ENCODE results near the gene PRR29.
"Not testable (repeated sequence)": the region's sequence is repeated elsewhere in the genome, so short reads cannot be mapped to it uniquely, and the experiment has no call there.

PRR29 gene

GRCh38 chr17:63997341-63998048, 656 bp upstream of the PRR29 start:
- DNase-seq: no peak

GRCh38 chr17:63998721-63999679, 849 bp downstream of the PRR29 start:
- DNase-seq: peak in 3 of 6 experiments; percentile 6 to 16 (median 12)

GRCh38 chr17:63999680-64000531, 1.8 kb downstream of the PRR29 start:
- peak in 1 of 6 experiments; percentile 6 for DNase-seq

GRCh38 chr17:64001091-64001579, 3.0 kb downstream of the PRR29 start:
- no peak for DNase-seq

- no peak for DNase-seq
Measured at GRCh38 chr17:64001763-64002529, 3.8 kb downstream of the PRR29 start.

DNA sequence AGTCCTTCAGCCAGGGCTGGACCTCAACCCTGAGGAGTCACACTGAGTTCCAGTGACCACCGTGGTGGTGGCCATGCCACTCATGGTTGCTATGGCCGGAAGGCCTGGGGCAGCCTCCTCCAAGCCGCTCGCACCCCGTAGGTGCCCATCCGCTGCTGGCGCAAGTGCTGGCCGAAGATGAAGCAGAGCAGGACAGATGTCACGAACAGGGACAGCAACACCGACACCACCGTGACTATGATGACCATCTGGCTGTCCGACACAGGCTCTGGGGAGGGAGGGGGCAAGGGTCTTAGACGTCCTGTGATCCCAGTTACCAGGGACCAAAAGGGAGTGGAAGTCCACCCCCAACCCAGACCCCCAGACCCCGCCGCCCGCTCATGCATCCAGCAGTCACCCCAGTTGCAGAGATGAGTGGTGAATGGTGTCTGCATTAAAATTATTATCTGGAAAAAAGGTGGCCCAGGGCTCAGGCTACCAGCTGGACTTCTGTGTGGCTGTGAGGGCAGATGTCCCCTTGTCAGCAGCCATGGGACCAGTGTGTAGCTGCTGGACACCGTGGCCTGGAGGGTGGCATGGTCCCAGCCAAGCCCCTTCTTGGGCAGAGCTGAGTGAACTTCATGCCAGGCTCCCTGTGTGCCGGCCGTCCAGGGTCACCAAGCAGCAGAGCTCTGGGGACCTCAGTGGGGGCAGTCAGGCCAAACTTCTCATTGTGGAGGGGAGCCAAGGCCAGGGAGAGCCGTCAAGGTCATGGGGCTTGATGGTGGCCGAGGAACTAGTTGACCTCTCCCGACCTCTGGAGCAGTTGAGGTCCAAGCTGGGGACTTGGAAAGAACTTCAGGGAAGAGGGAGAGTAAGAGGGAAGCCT, 4.7 kb downstream of the PRR29 start:
- no peak for DNase-seq

- DNase-seq: no peak
Measured at GRCh38 chr17:64003526-64004121, 5.5 kb downstream of the PRR29 start.

- no peak for DNase-seq
Measured at GRCh38 chr17:64004218-64004770, 6.1 kb downstream of the PRR29 start.

DNA sequence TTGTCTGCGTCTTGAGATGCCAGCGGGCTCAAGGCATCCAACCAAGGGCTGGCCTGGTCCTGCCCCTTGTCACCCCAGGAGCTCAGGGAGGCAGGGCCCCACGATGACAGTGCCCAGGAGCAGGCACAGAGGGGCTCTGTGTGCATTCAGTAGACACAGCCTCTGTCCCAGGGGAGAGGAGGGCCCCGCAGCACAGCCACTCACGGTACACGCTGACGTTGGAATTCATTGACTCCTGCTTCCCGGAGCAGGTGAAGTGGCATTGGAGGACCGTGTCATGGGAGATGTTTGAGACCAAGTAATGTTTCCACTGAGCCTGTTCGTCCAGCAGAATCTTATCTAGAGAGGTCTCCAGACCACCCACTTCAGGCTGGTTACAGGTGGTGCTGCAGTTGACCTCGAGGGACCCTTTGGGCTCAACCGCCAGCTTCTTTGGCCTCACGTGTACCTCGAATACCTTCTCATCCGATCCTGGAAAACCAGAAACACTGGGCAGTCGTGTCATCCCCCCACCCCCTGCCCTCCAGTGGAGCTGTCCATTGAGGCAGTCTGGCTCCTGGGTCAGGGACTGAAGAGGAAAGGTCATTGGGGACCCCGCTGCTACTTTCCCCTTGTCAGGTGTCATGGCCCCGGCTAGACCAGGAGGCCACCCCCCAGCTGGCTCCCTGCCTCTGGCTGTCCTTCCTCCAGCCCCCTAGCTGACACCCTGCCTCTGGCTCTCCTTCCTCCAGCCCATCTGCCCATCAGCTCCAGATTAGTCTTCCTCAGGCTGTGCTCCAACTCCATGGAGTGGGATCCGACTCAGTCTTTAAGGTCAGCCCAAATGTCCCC, 7.0 kb downstream of the PRR29 start:
- no peak for DNase-seq

DNA sequence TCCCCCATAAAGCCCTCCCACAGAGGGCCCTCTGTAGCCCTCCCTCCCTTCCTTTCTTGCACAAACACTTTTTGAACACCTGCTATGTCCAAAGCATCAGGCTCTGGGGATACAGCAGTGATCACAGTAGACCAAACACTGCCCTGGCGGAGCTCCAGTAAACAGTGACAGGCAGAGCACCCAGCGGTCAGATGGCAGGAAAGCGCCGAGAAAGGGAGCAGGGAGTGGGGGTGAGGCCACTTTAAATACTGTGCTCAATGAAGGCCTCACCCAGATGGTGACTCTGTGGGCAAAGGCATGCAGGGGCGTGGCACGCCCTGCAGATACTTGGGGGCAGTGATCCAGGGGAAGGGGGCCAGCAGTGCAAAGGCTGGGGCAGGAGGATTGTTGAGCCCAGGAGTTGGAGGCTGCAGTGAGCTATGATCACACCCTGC, 7.6 kb downstream of the PRR29 start:
- no peak for DNase-seq

GRCh38 chr17:64006361-64007088, 8.4 kb downstream of the PRR29 start:
- DNase-seq: no peak

- not testable (repeated sequence) for DNase-seq
Measured at GRCh38 chr17:64007089-64007837, 9.1 kb downstream of the PRR29 start.

GRCh38 chr17:64007838-64008282, 9.7 kb downstream of the PRR29 start:
- no peak for DNase-seq

DNA sequence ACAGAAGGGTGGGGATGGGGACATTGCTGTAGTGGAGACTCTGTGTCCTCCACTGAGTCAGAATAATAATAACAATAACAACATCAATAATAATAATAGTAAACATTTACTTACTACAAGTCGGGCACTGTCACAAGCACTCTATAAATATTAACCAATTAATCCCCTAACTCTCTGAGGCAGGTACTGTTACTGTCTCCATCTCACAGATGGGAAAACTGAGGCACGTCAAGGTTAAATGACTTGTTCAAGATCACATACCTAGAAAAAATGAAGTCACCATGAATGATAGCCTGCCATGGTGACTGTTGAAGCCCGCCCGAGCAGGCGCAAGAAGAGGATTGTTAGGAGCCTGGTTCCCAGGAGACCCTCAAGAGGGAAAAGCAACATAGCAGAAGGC, 10.2 kb downstream of the PRR29 start:
- DNase-seq: no peak

GRCh38 chr17:64008830-64009229, 10.7 kb downstream of the PRR29 start:
- no peak for DNase-seq

DNA sequence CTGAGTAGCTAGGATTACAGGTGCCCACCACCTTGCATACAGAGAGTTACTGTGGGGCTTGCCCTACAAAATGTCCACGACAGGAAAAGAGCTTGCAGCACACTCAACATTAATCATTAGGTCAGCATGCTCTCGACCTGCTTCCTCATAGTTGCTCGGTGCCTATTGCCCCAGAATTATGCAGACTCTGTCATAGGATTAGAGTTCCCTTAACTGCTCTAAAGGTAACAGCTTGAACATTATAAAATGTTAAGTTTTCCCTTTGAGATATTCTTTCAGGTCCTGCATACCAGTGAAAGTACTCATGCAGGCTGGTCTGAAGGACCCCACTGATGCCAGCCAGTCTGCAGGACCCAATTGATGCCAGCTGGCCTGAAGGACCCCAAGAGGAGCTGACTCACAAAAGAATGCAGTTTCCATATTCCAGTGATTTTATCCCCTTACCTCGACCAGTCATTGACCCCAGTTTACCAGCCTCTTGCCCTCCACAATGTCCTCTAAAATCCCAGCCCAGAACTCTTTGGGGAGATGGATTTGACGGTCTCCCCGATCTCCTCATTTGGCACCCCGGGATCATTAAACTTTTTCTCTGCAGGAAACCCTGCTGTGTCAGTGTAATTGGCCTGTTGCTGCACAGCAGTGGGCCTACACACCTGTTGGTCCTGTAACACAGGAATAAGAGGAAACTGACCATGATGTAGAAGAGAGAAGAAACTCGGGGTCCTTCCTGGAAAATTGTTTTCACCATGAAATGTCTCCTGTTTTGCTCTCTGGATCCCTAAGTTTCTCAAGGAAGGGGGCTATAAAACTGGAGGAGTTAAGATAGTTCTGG, 11.6 kb downstream of the PRR29 start:
- no peak for DNase-seq

GRCh38 chr17:64015447-64015846, 17.3 kb downstream of the PRR29 start:
- no peak for DNase-seq
